Left kidney (tissue), 8 donors: ENCODE results near the gene UBE2D2. TPM values are rescaled to one million over a fixed set of nuclear protein-coding genes. Genes with fewer than 3 reads are reported as not detected.
"Not testable (repeated sequence)": the region's sequence is repeated elsewhere in the genome, so short reads cannot be mapped to it uniquely, and the experiment has no call there.

Source experiments
- DNase-seq: peaks from one replicate; pipeline ENCODE4 v3.0.0-alpha.2; 2013
- long read RNA-seq, 8 donors: transcript quantifications; one replicate each; lab custom pipeline, GENCODE V29; 2026
- polyA plus RNA-seq: library from polyadenylated mRNA; unstranded; fragments of 120-200 nt; gene quantifications from one replicate; pipeline ENCODE4 v1.2.1, GENCODE V29; 2013; ENCODE audit not compliant: insufficient read length

Gene UBE2D2
- polyA plus RNA-seq = 185 TPM
- long read RNA-seq, donor 1, transcript UBE2D2-206 (3 exons, 256 nt) = minor isoform, 6 of 219 reads
- long read RNA-seq, donor 1, transcript UBE2D2-202 (7 exons, 2,702 nt) = major isoform, 74 of 219 reads
- long read RNA-seq, donor 1, partial matches to known transcripts = 132 of 219 reads
- long read RNA-seq, donor 1, other reads (novel, unspliced or antisense) = 5 of 219 reads
- long read RNA-seq, donor 2, transcript UBE2D2-202 (7 exons, 2,702 nt) = major isoform, 65 of 193 reads
- long read RNA-seq, donor 2, partial matches to known transcripts = 110 of 193 reads
- long read RNA-seq, donor 2, other reads (novel, unspliced or antisense) = 16 of 193 reads
- long read RNA-seq, donor 3, transcript UBE2D2-202 (7 exons, 2,702 nt) = major isoform, 54 of 120 reads
- long read RNA-seq, donor 3, partial matches to known transcripts = 53 of 120 reads
- long read RNA-seq, donor 3, other reads (novel, unspliced or antisense) = 10 of 120 reads
- long read RNA-seq, donor 4, partial matches to known transcripts = 18 of 20 reads
- long read RNA-seq, donor 4, other reads (novel, unspliced or antisense) = 0 of 20 reads
- long read RNA-seq, donor 5, transcript UBE2D2-208 (7 exons, 656 nt) = minor isoform, 5 of 224 reads
- long read RNA-seq, donor 5, transcript UBE2D2-202 (7 exons, 2,702 nt) = major isoform, 109 of 224 reads
- long read RNA-seq, donor 5, partial matches to known transcripts = 91 of 224 reads
- long read RNA-seq, donor 5, other reads (novel, unspliced or antisense) = 18 of 224 reads
- long read RNA-seq, donor 6, transcript UBE2D2-202 (7 exons, 2,702 nt) = major isoform, 86 of 198 reads
- long read RNA-seq, donor 6, partial matches to known transcripts = 103 of 198 reads
- long read RNA-seq, donor 6, other reads (novel, unspliced or antisense) = 7 of 198 reads
- long read RNA-seq, donor 7, transcript UBE2D2-202 (7 exons, 2,702 nt) = major isoform, 75 of 199 reads
- long read RNA-seq, donor 7, partial matches to known transcripts = 104 of 199 reads
- long read RNA-seq, donor 7, other reads (novel, unspliced or antisense) = 14 of 199 reads
- long read RNA-seq, donor 8, transcript UBE2D2-202 (7 exons, 2,702 nt) = major isoform, 24 of 44 reads
- long read RNA-seq, donor 8, partial matches to known transcripts = 20 of 44 reads
- long read RNA-seq, donor 8, other reads (novel, unspliced or antisense) = 0 of 44 reads

GRCh38 chr5:139560752-139561654 lies at the start of gene UBE2D2:
Gene UBE2D2, plus strand, starts transcription at chr5:139561339. Its CDS starts 453 bp downstream, at chr5:139561792.
- DNase-seq = peak; percentile 97

- DNase-seq = no peak
These were observed 48.3 kb upstream of the UBE2D2 start for GRCh38 chr5:139512786-139513390.

GRCh38 chr5:139513434-139513833 lies 47.7 kb upstream of the UBE2D2 start:
- DNase-seq = peak; percentile 73

GRCh38 chr5:139513852-139514485 lies 47.2 kb upstream of the UBE2D2 start:
- no peak for DNase-seq

DNA sequence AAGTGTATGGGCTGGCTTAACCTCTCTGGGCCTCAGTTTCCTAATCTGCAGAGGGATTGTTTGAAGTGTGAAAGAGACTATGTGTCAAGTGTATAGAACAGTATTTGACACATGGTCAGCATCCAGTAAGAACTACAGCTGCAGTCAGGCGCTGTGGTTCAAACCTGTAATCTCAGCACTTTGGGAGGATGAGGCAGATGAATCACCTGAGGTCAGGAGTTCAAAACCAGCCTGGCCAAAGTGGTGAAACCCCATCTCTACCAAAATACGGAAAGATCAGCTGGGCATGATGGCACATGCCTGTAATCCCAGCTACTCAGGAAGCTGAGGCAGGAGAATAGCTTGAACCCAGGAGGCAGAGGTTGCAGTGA lies 46.7 kb upstream of the UBE2D2 start:
- DNase-seq = no peak

DNA sequence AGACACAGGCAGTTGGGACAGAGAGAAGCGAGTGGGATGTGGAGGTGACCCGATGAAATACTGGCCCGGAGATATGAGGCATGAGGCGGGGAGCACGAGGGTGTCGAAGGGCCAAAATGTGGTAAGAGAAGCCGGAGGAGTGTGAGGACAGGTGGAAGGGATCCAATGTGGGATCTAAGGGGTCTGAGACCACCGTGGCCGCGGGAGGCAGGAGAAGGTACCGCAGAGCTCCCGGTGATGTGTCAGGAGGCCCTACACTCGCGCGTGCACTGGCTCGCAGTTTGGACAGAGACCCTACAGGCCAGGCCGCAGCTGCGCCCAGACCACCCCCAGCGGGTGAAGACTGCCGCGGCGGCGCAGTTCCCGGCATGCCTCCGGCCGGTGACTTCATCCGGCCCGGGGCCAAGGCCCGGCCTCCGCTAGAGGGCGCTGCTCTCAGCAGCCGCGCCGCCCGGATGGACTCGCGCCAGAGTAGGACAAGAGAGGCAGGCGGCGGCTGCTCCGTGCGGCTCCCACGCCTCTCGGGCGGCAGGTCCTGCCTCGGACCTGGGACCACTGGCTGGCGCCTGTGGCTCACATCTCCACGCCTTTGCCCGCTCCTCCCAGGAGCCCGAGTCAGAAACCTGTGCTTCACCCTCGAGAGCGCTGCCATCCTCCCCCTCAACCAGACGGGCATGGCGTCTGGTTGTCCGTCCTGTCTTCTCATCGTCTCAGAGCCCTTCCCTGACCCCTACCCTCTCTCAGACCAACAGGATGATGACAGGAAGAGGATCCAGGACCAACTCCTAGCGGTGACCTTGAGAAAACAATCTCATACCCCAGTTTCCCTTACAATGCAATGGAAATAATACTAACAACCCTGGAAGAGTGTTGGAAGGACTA lies 43.2 kb upstream of the UBE2D2 start:
- DNase-seq = peak; percentile 91

GRCh38 chr5:139523635-139524445 lies 37.3 kb upstream of the UBE2D2 start:
- DNase-seq = no peak

GRCh38 chr5:139524446-139524845 lies 36.7 kb upstream of the UBE2D2 start:
- no peak for DNase-seq

GRCh38 chr5:139524940-139525585 lies 36.1 kb upstream of the UBE2D2 start:
- no peak for DNase-seq

DNA sequence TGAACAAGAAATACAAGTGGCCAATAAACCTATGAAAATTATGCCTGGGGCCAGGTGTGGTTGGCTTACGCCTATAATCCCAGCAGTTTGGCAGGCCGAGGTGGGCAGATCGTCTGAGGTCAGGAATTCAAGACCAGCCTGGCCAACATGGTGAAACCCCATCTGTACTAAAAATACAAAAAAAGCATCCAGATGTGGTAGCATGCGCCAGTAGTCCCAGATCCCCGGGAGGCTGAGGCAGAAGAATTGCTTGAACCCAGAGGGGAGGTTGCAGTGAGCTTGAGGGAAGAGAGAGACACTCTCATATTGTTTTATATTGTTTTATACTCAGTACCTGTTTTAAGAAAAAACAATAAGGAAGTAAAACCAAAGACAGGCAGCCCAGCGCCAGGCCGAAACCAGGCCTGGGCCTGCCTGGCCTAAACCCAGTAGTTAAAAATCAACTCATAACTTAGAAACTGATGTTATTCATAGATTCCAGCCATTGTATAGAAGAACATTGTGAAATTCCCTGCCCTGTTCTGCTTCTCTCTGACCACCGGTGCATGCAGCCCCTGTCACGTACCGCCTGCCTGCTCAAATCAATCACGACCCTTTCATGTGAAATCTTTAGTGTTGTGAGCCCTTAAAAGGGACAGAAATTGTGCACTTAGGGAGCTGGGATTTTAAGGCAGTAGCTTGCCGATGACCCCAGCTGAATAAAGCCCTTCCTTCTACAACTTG lies 35.4 kb upstream of the UBE2D2 start:
- not testable (repeated sequence) for DNase-seq

DNA sequence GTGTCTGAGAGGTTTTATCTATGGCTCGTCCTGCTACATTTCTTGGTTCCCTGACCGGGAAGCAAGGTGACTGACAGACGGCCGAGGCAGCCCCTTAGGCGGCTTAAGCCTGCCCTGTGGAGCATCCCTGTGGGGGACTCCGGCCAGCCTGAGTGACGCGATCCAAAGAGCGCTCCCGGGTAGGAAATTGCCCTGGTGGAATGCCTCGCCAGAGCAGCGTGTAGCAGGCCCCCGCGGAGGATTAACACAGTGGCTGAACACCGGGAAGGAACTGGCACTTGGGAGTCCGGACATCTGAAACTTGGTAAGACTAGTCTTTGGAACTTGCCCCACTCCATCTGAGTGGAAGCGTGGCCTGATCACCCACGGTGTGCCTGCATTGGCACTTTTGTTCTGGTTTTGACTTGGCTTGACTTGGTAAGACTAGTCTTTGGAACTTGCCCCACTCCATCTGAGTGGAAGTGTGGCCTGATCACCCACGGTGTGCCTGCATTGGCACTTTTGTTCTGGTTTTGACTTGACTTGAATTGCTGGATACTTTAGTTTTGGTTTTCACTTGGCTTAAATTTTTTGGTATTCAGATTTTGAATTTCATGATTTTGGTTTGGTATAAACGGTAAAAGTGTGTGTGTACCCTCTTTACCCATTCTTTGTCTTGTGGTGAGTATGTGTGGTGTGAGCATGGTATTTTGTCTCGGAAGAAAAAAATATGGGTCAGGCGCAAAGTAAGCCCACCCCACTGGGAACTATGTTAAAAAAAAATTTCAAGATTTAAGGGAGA lies 34.6 kb upstream of the UBE2D2 start:
- not testable (repeated sequence) for DNase-seq

DNA sequence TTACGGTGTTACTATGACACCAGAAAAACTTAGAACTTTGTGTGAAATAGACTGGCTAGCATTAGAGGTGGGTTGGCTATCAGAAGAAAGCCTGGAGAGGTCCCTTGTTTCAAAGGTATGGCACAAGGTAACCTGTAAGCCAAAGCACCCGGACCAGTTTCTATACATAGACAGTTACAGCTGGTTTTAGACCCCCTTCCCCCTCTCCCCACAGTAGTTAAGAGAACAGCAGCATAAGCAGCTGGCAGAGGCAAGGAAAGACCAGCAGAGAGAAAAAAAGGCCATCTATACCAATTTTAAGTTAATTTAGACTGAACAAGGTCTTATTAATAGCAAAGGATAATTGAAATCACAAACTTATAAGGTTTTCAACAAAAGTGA lies 34.1 kb upstream of the UBE2D2 start:
- not testable (repeated sequence) for DNase-seq

DNA sequence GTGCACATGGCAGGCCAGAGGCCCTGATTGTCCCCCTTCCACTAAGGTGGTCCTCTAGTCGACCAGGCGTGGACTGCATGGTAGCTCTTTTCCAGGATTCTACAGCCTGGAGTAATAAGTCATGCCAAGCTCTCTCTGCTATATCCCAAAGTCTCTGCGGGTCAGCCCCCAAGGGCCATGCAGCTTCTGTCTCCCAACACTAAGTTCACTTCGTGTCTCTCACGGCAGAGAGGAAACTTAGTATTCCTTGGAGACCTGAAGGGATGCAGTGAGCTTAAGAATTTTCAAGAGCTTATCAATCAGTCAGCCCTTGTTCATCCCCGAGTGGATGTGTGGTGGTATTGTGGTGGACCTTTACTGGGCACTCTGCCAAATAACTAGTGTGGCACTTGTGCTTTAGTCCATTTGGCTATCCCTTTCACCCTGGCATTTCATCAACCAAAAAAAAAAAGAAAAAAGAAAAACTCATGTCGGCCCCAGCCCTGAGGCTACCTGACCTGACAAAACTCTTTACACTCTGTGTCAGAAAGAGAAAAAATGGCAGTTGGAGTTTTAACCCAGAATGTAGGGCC lies 33.2 kb upstream of the UBE2D2 start:
- DNase-seq = not testable (repeated sequence)

- not testable (repeated sequence) for DNase-seq
These were observed 32.4 kb upstream of the UBE2D2 start for GRCh38 chr5:139528695-139529094.

DNA sequence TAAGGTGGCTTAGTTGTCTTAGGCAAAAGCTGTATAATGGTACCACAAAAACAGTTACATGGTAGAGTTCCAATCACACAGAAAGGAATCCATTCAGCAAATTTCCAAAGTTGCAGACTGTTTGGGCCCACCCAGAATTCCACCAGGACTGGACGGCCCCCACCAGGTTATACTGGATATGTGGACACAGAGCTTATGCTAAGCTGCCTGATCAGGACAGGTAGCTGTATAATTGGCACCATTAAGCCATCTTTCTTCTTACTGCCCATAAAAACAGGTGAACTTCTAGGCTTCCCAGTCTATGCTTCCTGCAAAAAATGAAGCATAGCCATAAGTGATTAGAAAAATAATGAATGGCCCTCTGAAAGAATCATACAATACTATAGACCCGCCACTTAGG lies 31.1 kb upstream of the UBE2D2 start:
- not testable (repeated sequence) for DNase-seq

GRCh38 chr5:139531772-139532169 lies 29.4 kb upstream of the UBE2D2 start:
- DNase-seq = no peak
